ELR (cell line): ENCODE results near the gene CCL22.

Experiments
- DNase-seq: peaks from one replicate; pipeline ENCODE4 v3.0.0-alpha.2; 2015; ENCODE audit warnings: low read depth

Gene CCL22

GRCh38 chr16:57376313-57376818, 17.8 kb downstream of the CCL22 start:
- DNase-seq, result no peak

DNA sequence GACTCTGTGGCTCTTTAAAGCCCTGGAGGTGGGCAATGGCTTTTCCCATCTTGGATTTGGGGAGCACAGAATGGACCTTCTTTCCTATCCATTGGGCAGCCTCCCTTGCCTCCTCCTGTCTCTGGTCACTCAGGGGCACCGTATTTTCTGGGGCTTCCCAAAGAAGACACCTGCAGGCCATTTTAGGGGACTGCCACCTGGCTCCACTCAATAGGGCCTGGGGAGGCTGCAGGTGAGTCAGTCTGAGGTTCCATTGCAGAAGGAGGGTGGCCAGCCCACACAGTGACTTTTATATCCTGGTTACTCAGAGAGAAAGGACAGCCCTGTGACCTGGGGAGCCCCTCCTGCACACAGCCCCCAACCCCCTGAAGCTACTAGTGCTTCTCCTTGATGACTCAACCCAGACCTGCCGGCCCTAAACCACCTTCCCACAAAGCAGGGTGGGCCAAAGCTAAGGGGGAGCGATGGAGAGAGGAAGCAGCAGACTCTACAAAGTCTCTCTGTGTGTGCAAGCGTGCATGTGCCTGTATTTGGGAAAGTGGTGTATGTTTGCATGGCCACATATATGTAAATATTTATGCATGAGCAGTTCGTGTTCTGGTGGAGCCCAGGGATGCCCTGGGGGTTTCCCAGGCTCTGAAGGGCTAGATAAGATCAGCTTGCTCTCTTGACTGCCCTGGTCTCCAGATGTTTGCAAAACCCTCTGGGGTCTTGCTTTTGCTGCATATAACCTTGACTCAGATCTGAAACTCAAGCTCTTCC, 18.7 kb downstream of the CCL22 start:
- peak; percentile 82 for DNase-seq

DNA sequence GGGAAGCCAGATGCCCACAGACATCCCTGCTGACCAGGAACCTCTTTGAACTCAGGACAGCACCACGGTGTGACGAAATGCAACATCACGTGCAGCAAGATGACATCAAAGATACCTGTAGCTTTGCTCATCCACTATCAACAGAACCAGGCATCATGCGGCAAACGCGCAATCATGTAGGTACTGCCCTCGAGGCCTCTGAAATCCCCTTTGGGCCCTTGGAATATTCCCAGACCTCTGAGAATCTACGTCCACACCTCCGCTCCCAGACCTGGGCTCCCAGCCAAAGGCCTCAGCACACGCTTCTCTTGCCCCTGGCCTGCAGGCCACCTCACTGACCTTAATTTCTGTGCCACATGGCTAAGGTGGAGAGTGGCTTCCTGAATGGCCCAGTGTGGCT, 21.0 kb downstream of the CCL22 start:
- DNase-seq, result no peak

- DNase-seq, result peak; percentile 32
Measured at GRCh38 chr16:57380671-57381462, 22.3 kb downstream of the CCL22 start.

DNA sequence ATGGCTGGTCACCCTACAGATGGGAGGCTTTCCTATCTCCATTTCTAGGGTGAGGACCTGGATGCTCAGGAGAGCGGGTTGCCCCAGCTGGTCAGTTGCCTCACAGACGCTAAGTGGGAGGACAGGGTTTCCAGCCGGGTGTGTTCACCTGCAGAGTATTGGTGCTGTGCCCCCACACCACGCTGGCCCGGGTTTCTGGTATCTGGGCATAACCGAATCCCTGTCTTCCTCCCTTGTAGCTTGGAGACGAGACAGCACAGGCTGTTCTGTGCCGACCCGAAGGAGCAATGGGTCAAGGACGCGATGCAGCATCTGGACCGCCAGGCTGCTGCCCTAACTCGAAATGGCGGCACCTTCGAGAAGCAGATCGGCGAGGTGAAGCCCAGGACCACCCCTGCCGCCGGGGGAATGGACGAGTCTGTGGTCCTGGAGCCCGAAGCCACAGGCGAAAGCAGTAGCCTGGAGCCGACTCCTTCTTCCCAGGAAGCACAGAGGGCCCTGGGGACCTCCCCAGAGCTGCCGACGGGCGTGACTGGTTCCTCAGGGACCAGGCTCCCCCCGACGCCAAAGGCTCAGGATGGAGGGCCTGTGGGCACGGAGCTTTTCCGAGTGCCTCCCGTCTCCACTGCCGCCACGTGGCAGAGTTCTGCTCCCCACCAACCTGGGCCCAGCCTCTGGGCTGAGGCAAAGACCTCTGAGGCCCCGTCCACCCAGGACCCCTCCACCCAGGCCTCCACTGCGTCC, 23.4 kb downstream of the CCL22 start:
- DNase-seq, result no peak

DNA sequence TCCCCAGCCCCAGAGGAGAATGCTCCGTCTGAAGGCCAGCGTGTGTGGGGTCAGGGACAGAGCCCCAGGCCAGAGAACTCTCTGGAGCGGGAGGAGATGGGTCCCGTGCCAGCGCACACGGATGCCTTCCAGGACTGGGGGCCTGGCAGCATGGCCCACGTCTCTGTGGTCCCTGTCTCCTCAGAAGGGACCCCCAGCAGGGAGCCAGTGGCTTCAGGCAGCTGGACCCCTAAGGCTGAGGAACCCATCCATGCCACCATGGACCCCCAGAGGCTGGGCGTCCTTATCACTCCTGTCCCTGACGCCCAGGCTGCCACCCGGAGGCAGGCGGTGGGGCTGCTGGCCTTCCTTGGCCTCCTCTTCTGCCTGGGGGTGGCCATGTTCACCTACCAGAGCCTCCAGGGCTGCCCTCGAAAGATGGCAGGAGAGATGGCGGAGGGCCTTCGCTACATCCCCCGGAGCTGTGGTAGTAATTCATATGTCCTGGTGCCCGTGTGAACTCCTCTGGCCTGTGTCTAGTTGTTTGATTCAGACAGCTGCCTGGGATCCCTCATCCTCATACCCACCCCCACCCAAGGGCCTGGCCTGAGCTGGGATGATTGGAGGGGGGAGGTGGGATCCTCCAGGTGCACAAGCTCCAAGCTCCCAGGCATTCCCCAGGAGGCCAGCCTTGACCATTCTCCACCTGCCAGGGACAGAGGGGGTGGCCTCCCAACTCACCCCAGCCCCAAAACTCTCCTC, 24.1 kb downstream of the CCL22 start:
- no peak for DNase-seq

DNA sequence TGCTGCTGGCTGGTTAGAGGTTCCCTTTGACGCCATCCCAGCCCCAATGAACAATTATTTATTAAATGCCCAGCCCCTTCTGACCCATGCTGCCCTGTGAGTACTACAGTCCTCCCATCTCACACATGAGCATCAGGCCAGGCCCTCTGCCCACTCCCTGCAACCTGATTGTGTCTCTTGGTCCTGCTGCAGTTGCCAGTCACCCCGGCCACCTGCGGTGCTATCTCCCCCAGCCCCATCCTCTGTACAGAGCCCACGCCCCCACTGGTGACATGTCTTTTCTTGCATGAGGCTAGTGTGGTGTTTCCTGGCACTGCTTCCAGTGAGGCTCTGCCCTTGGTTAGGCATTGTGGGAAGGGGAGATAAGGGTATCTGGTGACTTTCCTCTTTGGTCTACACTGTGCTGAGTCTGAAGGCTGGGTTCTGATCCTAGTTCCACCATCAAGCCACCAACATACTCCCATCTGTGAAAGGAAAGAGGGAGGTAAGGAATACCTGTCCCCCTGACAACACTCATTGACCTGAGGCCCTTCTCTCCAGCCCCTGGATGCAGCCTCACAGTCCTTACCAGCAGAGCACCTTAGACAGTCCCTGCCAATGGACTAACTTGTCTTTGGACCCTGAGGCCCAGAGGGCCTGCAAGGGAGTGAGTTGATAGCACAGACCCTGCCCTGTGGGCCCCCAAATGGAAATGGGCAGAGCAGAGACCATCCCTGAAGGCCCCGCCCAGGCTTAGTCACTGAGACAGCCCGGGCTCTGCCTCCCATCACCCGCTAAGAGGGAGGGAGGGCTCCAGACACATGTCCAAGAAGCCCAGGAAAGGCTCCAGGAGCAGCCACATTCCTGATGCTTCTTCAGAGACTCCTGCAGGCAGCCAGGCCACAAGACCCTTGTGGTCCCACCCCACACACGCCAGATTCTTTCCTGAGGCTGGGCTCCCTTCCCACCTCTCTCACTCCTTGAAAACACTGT, 25.0 kb downstream of the CCL22 start:
- peak; percentile 51 for DNase-seq

- DNase-seq, result no peak
Measured at GRCh38 chr16:57384248-57385070, 25.9 kb downstream of the CCL22 start.

GRCh38 chr16:57385083-57385482, 26.5 kb downstream of the CCL22 start:
- DNase-seq, result no peak

DNA sequence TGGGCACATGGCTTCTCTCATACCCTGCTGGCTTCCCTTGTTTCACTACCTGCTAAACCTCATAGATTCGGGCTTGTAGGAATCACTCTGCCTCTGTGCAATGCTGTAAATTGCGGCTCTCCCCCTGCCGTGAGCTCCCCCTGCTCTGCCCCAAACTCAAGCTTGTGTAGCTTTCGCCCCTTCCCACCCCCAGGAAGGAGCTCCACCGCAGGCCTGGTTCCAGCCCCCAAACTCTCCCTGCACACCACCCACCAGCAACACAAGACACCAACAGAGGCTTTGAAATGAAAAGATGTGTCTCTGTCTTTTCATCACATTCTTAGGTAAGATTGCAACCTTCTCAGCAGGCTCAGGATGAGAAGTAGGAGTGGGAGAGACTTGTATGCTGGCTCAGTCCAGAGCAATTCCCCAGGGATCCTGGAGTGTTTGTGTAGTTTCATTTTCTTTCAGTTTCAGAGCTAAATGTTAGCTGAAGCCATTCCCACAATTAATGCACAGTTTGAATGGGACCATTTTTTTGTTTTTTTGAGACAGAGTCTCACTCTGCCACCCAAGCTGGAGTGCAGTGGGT, 27.9 kb downstream of the CCL22 start:
- DNase-seq, result no peak

DNA sequence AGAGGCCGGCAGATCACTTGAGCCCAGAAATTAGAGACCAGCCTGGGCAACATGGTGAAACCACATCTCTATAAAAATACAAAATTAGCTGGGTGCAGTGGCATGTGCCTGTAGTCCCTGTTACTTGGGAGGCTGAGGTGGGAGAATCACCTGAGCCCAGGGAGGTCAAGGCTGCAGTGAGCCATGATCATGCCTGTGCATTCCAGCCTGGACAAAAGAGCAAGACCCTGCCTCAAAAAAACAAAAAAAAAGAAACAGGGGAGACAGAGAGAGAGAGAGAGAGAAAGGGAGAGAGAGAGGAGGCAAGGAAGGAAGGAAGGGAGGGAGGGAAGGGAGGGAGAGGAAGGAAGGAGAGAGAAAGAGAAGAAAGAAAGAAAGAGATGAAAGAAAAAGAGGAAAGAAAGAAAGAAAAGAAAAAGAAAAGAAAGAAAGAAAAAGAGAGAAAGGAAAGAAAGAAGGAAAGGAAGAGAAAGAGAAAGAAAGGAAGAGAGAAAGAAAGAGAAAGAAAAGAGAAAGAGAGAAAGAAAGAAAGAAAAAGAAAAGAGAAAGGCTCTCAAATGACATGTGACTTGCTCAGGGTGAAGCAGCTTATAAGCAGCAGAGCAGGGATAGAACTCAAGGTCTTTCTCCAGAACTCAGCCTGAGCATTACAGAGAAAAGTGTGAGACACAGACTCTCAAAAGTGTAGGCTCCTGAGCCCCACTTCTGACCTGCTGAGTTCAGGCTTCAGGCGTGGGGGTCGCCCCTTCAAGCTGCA, 29.2 kb downstream of the CCL22 start:
- DNase-seq, result no peak

DNA sequence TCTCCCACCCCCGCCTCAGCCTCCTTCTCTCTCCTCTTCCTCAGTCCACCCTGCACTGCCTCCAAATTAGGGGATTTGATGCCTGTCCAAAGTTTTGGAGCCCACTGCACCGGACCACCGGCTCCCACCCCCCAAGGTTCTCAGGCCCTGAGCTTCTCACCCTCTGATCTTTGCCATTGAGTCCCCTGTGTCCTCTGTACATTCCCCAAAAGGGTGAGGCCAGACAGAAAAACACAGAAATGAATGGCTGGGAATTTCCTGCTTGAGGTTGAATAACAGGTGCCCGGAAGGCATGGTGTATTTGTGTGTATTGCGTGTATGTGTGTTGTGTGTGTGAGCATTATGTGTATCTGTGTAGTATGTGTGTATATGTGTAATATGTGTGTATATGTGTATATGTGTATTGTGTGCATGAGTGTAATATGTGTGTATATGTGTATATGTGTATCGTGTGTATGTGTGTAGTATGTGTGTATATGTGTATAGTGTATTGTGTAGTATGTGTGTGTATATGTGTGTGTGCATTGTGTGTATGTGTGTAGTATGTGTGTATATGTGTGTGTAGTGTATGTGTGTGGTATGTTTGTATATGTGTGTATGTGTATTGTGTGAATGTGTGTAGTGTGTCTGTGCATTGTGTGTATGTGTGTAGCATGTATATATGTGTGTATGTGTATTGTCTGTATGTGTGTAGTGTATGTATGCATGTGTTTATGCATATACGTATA, 29.9 kb downstream of the CCL22 start:
- no peak for DNase-seq

GRCh38 chr16:57389087-57389468, 30.5 kb downstream of the CCL22 start:
- DNase-seq, result no peak

- DNase-seq, result no peak
Measured at GRCh38 chr16:57390636-57391295, 32.2 kb downstream of the CCL22 start.

- DNase-seq, result no peak
Measured at GRCh38 chr16:57391300-57391699, 32.7 kb downstream of the CCL22 start.

DNA sequence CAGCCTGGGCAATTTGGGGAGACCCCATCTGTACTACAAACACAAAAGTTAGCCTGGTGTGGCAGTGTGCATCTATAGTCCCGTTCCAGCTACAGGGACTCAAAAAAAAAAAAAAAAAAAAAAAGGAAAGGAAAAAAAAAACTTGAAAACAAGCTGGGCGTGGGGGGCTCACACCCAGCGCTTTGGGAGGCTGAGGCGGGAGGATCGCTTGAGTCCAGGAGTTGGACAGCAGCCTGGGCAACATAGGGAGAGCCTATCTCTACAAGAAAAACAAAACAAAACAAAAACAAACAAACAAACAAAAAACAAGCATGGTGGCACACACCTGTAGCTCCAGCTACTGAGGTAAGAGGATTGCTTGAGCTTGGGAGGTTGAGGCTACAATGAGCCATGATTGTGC, 33.1 kb downstream of the CCL22 start:
- no peak for DNase-seq

GRCh38 chr16:57392694-57393093, 34.1 kb downstream of the CCL22 start:
- no peak for DNase-seq
